Kidney (tissue), 14 donors: ENCODE data around the gene CCT7. TPM values are rescaled to one million over a fixed set of nuclear protein-coding genes. Genes with fewer than 3 reads are reported as not detected.

Experiments
- DNase-seq, 5 donors: peaks; one replicate each; pipeline ENCODE4 v3.0.0-alpha.2; 2013 to 2020
- FAIRE-seq: peaks from 2 replicates; lab custom pipeline; 2012; peaks lifted over from hg19 to GRCh38; lab: Jason Lieb, UNC
- H3K27ac ChIP-seq, 2 donors: one replicate each; pipeline ENCODE4 v1.7.0; 2013; ENCODE audit warnings: low read depth in 2 of 2, low read length in 2 of 2, inconsistent platforms in 1 of 2
- H3K27me3 ChIP-seq: one replicate; pipeline ENCODE4 v1.7.1; 2013; ENCODE audit warnings: low read length, inconsistent platforms; ENCODE audit not compliant: control insufficient read depth, insufficient read depth
- H3K36me3 ChIP-seq, 3 donors: one replicate each; pipeline versions ENCODE4 v1.7.0 to v1.7.1; 2013; ENCODE audit warnings: low read length in 3 of 3, control low read depth in 1 of 3, inconsistent platforms in 1 of 3; ENCODE audit not compliant: insufficient read depth in 3 of 3, control insufficient read depth in 2 of 3
- H3K4me1 ChIP-seq, 3 donors: one replicate each; pipeline versions ENCODE4 v1.7.0 to v1.7.1; 2013; ENCODE audit warnings: low read length in 3 of 3, inconsistent platforms in 1 of 3, low read depth in 1 of 3; ENCODE audit not compliant: control insufficient read depth in 2 of 3, insufficient read depth in 2 of 3
- H3K4me3 ChIP-seq, 3 donors: one replicate each; pipeline versions ENCODE4 v1.7.0 to v1.8.1; 2013; ENCODE audit warnings: low read length in 3 of 3, control low read depth in 1 of 3, inconsistent platforms in 1 of 3
- H3K9ac ChIP-seq, 3 donors: one replicate each; pipeline versions ENCODE4 v1.7.0 to v1.7.1; 2013; ENCODE audit warnings: low read length in 3 of 3, control low read depth in 1 of 3, inconsistent platforms in 1 of 3
- H3K9me3 ChIP-seq, 3 donors: one replicate each; pipeline versions ENCODE4 v1.7.0 to v1.7.1; 2013; ENCODE audit warnings: low read length in 3 of 3, control low read depth in 1 of 3, inconsistent platforms in 1 of 3; ENCODE audit not compliant: control insufficient read depth in 2 of 3, insufficient read depth in 1 of 3
- CTCF ChIP-seq: IDR thresholded peaks from 3 replicates; pipeline ENCODE4 v1.5.1; 2012; ENCODE audit warnings: mild to moderate bottlenecking, moderate library complexity, borderline replicate concordance; ENCODE audit not compliant: insufficient read depth; ENCODE audit errors: extremely low read depth
- intact Hi-C: fragments of 100-400 bp; cut with DNase I; formaldehyde crosslinking; loops from one replicate; pipeline ENCODE4 v1.11.1; 2022
- polyA plus RNA-seq: library from polyadenylated mRNA; stranded (reverse); fragments of 350-450 nt; fragmentation: Illumina TruSeq; extraction: RNeasy Lipid Tissue Mini Kit (QIAGEN cat#74804); gene quantifications from one replicate; pipeline ENCODE4 v1.2.3, GENCODE V29; 2014; ENCODE audit warnings: low read depth, low replicate concordance; ENCODE audit not compliant: insufficient read depth
- total RNA-seq: library from RNA; stranded (reverse); fragmentation: NEBNext Ultra II Directional; extraction: Animal tissue kit (Norgen Biotek cat#: 25700); gene quantifications from one replicate; pipeline ENCODE4 v1.2.1, GENCODE V29; 2021
- donor health status: control.
- donor health status: control.
- donor health status: control.
- donor health status: control.
- donor health status: control.
- donor health status: DM: yes; HTN: yes; CAD: no.
- donor health status: Normal renal cell carcinoma (clear cell type).

The CCT7 gene
- total and polyA plus RNA-seq, 2 donors from 2014 or later: 164 to 173 TPM

DNA sequence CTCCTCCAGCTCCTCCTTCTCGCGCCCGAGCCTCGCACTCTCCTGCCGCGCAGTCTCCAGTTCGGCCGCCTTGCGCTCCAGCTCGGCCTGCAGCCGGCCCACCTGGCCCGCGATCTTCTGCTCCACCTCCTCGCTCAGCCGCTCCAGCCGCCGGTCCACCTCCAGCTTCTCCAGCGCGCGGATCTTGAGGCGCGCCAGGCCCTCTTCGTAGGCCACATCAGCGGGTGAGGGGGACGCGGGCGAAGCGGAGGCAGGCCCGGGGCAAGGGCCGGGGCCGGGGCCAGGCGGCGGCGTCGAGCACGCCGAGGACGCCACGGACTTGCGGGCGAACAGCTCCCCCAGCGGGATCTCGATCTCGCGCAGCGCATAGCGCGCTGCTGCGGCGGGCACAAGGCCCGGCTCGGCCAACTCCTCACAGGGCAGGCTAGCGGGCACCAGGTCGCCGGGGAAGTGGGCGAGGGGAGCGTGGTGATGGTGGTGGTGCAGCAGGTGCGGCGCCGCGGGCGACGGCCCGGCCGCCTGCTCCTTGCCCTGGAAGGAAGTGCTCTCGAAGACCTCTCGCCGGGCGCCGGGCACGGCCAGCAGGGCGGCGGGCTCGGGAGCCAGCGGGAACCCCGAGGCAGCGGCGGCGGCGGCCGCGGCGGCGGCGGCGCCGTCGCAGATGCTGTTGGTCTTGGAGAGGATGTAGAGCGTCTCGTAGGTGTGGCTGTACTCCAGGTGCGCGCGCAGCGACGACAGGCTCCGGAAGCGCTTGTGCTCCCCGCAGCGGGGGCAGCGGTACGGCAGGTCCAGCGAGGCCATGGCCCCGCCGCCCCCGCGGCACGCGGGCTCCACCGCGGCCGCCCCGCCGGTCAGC, 35.0 kb downstream of the CCT7 start:
- TF ChIP-seq CTCF: no peak
- FAIRE-seq (no peak), DNase-seq (peak in 4 of 5 donors; percentile 59 to 63 (median 62))
- Histone ChIP-seq H3K27ac (no peak overlapping the region), H3K9ac (no peak overlapping the region), H3K4me3 (no peak overlapping the region), H3K36me3 (no peaks in the 10 kb centered on the region), H3K27me3 (peaks cover 20% of the 10 kb centered on the region), H3K9me3 (no peaks in the 10 kb centered on the region), H3K4me1 (peaks cover 0 to 6% (median 0%) of the 10 kb centered on the region in 3 donors)
- intact Hi-C loops: no loop called here

- no peaks in the 10 kb centered on the region for H3K9me3 ChIP-seq
- FAIRE-seq (no peak), DNase-seq (no peak)
- peaks cover 20% of the 10 kb centered on the region for H3K27me3 ChIP-seq
- peaks cover 0 to 6% (median 0%) of the 10 kb centered on the region in 3 donors for H3K4me1 ChIP-seq
- no peaks in the 10 kb centered on the region for H3K36me3 ChIP-seq
- no peak overlapping the region for H3K9ac ChIP-seq
- H3K27ac ChIP-seq: no peak overlapping the region
- TF ChIP-seq CTCF: no peak
- no peak overlapping the region for H3K4me3 ChIP-seq
- intact Hi-C loops: no loop called here
These were observed 35.8 kb downstream of the CCT7 start for GRCh38 chr2:73269686-73270465.

DNA sequence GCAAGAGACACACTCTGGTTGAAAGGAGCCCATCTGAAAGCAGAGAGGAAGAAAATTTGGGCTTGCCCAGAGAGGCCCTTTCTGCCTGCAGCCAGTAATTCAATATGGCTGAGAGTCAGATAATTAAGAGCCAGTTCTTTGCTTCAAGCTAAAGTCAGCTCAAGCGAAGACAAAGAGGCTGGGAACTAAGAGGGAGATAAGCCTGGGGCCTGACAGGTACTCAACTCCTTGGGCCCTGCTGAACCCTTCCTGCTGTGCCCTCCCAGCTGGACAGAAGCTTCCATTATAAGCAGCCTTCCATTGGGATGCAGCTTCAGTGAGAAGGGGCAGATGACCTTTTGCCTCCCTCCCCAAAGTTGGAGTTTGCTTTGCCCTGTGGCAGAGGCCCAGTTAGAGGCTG, 38.2 kb downstream of the CCT7 start:
- no peaks in the 10 kb centered on the region for H3K9me3 ChIP-seq
- DNase-seq (no peak), FAIRE-seq (no peak)
- peaks cover 18% of the 10 kb centered on the region for H3K27me3 ChIP-seq
- no peak overlapping the region for H3K27ac ChIP-seq
- peaks cover 0 to 6% (median 0%) of the 10 kb centered on the region in 3 donors for H3K4me1 ChIP-seq
- TF ChIP-seq CTCF: no peak
- intact Hi-C loops: no loop called here
- H3K36me3 ChIP-seq: no peaks in the 10 kb centered on the region
- no peak overlapping the region for H3K9ac ChIP-seq
- H3K4me3 ChIP-seq: no peak overlapping the region
